Loucy (cell line): ENCODE results near the gene NPDC1.

ENCODE experiments used
- EZH2phosphoT487 ChIP-seq: fragments of 200-600 bp; IDR thresholded peaks from 2 replicates; pipeline ENCODE4 v1.6.1; 2018; ENCODE audit warnings: antibody characterized with exemption, mild to moderate bottlenecking, moderate library complexity, borderline replicate concordance
- TF ChIP-seq, protein P1 (sequence below): fragments of 200-600 bp; sonication (generic); conservative IDR thresholded peaks from 2 replicates; pipeline ENCODE4 v1.5.1; 2014; ENCODE audit warnings: mild to moderate bottlenecking, antibody characterized with exemption, low read length

DNA sequence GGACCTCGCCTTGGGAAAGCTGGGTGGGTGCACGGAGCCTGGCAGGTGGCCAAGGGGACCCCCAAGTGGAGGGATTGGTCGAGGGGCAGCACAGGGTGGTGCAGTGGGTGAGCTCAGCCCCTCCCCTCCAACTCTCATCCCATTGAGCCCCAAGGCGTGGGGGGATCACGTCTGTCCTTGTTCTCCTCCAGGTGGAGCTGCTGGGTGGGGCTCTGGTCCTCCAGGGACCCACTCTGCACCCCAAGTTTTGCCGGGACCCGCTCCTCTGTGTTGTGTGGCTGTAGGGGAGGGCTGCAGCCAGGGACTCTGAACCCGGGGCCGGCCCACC, 10.5 kb downstream of the NPDC1 start:
- TF ChIP-seq, protein P1, sequence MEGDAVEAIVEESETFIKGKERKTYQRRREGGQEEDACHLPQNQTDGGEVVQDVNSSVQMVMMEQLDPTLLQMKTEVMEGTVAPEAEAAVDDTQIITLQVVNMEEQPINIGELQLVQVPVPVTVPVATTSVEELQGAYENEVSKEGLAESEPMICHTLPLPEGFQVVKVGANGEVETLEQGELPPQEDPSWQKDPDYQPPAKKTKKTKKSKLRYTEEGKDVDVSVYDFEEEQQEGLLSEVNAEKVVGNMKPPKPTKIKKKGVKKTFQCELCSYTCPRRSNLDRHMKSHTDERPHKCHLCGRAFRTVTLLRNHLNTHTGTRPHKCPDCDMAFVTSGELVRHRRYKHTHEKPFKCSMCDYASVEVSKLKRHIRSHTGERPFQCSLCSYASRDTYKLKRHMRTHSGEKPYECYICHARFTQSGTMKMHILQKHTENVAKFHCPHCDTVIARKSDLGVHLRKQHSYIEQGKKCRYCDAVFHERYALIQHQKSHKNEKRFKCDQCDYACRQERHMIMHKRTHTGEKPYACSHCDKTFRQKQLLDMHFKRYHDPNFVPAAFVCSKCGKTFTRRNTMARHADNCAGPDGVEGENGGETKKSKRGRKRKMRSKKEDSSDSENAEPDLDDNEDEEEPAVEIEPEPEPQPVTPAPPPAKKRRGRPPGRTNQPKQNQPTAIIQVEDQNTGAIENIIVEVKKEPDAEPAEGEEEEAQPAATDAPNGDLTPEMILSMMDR: no peak; the same call in 1 of the 2 replicates
- TF ChIP-seq EZH2phosphoT487: no peak
